K562 (cell line): Measurements from ENCODE around the gene HAUS1.

Experiments
- CBX2 ChIP-seq: fragments of 200-600 bp; sonication (generic); IDR thresholded peaks from one replicate; pipeline ENCODE4 v1.6.1; 2012; ENCODE audit warnings: mild to moderate bottlenecking, low read length, inconsistent platforms; ENCODE audit not compliant: insufficient read depth, poor library complexity, severe bottlenecking
- CEBPB ChIP-seq: fragments of 450-650 bp; IDR thresholded peaks from 2 replicates; pipeline ENCODE4 v1.6.1; 2016; ENCODE audit warnings: missing genetic modification characterization, missing compliant biosample characterization
- CTCF ChIP-seq, 3 experiments: IDR thresholded peaks in 2 of 3; conservative IDR thresholded peaks in 1 of 3; 2 replicates each; pipeline ENCODE4 v1.5.1; 2011 to 2012; ENCODE audit warnings: low read length in 3 of 3, mild to moderate bottlenecking in 3 of 3, control low read depth in 2 of 3, improper control_type of control experiment in 1 of 3, inconsistent platforms in 1 of 3, low read depth in 1 of 3, mixed read lengths in 1 of 3, moderate library complexity in 1 of 3; ENCODE audit not compliant: insufficient read depth in 2 of 3
- HIVEP1 ChIP-seq: fragments of 250-450 bp; sonication (Bioruptor Pico); IDR thresholded peaks from 2 replicates; pipeline ENCODE4 v1.4.0; 2020; ENCODE audit warnings: mild to moderate bottlenecking
- RCOR1 ChIP-seq, 2 experiments: IDR thresholded peaks; 2 replicates each; pipeline ENCODE4 v1.6.1; 2012; ENCODE audit warnings: low read depth in 2 of 2, low read length in 2 of 2, borderline replicate concordance in 1 of 2, improper control_type of control experiment in 1 of 2
- SMAD1 ChIP-seq: fragments of 150-350 bp; IDR thresholded peaks from 2 replicates; pipeline ENCODE4 v1.6.1; 2014; ENCODE audit warnings: low read length, low read depth; ENCODE audit not compliant: partially characterized antibody
- SMAD4 ChIP-seq: fragments of 250-450 bp; sonication (Bioruptor Pico); conservative IDR thresholded peaks from 2 replicates; pipeline ENCODE4 v1.8.0; 2021; ENCODE audit warnings: inconsistent platforms, mild to moderate bottlenecking, moderate library complexity
- SRF ChIP-seq, 2 experiments: fragments of 250-450, 450-650 bp in 1 of 2; sonication (Bioruptor Pico) in 1 of 2; sonication (generic) in 1 of 2; formaldehyde crosslinking; IDR thresholded peaks; 2 replicates each; pipeline versions ENCODE4 v1.5.0 to v1.5.1; 2020 to 2022; ENCODE audit warnings: mild to moderate bottlenecking in 1 of 2, missing genetic modification reagents in 1 of 2

- TF ChIP-seq CEBPB: no peak
- no peak for TF ChIP-seq HIVEP1 (CRISPR knock-in tag)
- no peak for TF ChIP-seq CBX2
- TF ChIP-seq RCOR1 (IDR thresholded peaks at IDR 0.05; ENCODE audit: borderline replicate concordance in 1 of 2, low read depth in 2 of 2, low read length in 2 of 2): no peak
- TF ChIP-seq SMAD4: no peak
- TF ChIP-seq SMAD1: no peak
- TF ChIP-seq SRF (CRISPR knock-in tag; IDR thresholded peaks at IDR 0.05): no peak
- TF ChIP-seq CTCF (IDR thresholded peaks at IDR 0.05 in 2 of 3, conservative IDR thresholded peaks at IDR 0.05 in 1 of 3; ENCODE audit: insufficient read depth in 2 of 3, low read depth in 1 of 3, low read length in 3 of 3): no peak
These were observed 9.6 kb downstream of the HAUS1 start for GRCh38 chr18:46113751-46114150.
